CD4-positive, alpha-beta T cell treated with Interleukin-4 for 4 hours (primary cell): ENCODE measurements around the gene LRRC8A.
"Not testable (repeated sequence)": the region's sequence is repeated elsewhere in the genome, so short reads cannot be mapped to it uniquely, and the experiment has no call there.

Source experiments
- DNase-seq: peaks from one replicate; pipeline ENCODE4 v3.0.0-alpha.2; 2020

LRRC8A gene

GRCh38 chr9:128870128-128870940 lies 11.6 kb upstream of the LRRC8A start:
- no peak for DNase-seq

- DNase-seq: not testable (repeated sequence)
These were observed 11.0 kb upstream of the LRRC8A start for GRCh38 chr9:128870941-128871265.

- no peak for DNase-seq
These were observed 4.1 kb upstream of the LRRC8A start for GRCh38 chr9:128877852-128878251.

- no peak for DNase-seq
These were observed 1.0 kb downstream of the LRRC8A start for GRCh38 chr9:128882677-128883603.

GRCh38 chr9:128884164-128884563 lies 2.2 kb downstream of the LRRC8A start:
- no peak for DNase-seq

- DNase-seq: no peak
These were observed 3.4 kb downstream of the LRRC8A start for GRCh38 chr9:128885376-128885775.

- DNase-seq: no peak
These were observed 3.9 kb downstream of the LRRC8A start for GRCh38 chr9:128885798-128886197.

GRCh38 chr9:128886211-128886891 lies 4.4 kb downstream of the LRRC8A start:
- no peak for DNase-seq

GRCh38 chr9:128887049-128887448 lies 5.1 kb downstream of the LRRC8A start:
- DNase-seq: no peak

- no peak for DNase-seq
These were observed 6.0 kb downstream of the LRRC8A start for GRCh38 chr9:128887914-128888350.

- no peak for DNase-seq
These were observed 9.6 kb downstream of the LRRC8A start for GRCh38 chr9:128891321-128892220.

- peak; percentile 54 for DNase-seq
These were observed 10.4 kb downstream of the LRRC8A start for GRCh38 chr9:128892221-128892921.

GRCh38 chr9:128893354-128893753 lies 11.4 kb downstream of the LRRC8A start:
- DNase-seq: no peak

GRCh38 chr9:128894764-128895163 lies 12.8 kb downstream of the LRRC8A start:
- peak; percentile 26 for DNase-seq

- DNase-seq: no peak
These were observed 13.6 kb downstream of the LRRC8A start for GRCh38 chr9:128895556-128895955.

GRCh38 chr9:128898382-128898781 lies 16.4 kb downstream of the LRRC8A start:
- DNase-seq: no peak

- no peak for DNase-seq
These were observed 17.1 kb downstream of the LRRC8A start for GRCh38 chr9:128898845-128899565.

GRCh38 chr9:128899566-128900322 lies 17.8 kb downstream of the LRRC8A start:
- peak; percentile 35 for DNase-seq

- no peak for DNase-seq
These were observed 19.4 kb downstream of the LRRC8A start for GRCh38 chr9:128901379-128901778.

GRCh38 chr9:128901822-128902221 lies 19.9 kb downstream of the LRRC8A start:
- DNase-seq: no peak
